Hepatocyte (in vitro differentiated cells): ENCODE results near the gene MAPKAP1. TPM values are rescaled to one million over a fixed set of nuclear protein-coding genes. Genes with fewer than 3 reads are reported as not detected.

Experiments
- DNase-seq: peaks from one replicate; pipeline ENCODE4 v3.0.0-alpha.2; 2016; ENCODE audit warnings: low spot score
- H2AFZ ChIP-seq: fragments of 200-600 bp; sonication (generic); 2 replicates; pipeline ENCODE4 v1.6.0; 2016; ENCODE audit warnings: antibody characterized with exemption, mild to moderate bottlenecking
- H3K27ac ChIP-seq: fragments of 200-600 bp; sonication (generic); 2 replicates; pipeline ENCODE4 v1.5.1; 2016; ENCODE audit warnings: mild to moderate bottlenecking
- H3K27me3 ChIP-seq: fragments of 200-600 bp; sonication (generic); 2 replicates; pipeline ENCODE4 v1.6.1; 2016
- H3K36me3 ChIP-seq: fragments of 200-600 bp; sonication (generic); replicated peaks from 2 replicates; pipeline ENCODE4 v1.5.1; 2016; ENCODE audit warnings: low read depth; ENCODE audit not compliant: insufficient read depth
- H3K4me1 ChIP-seq: fragments of 200-600 bp; sonication (generic); 2 replicates; pipeline ENCODE4 v1.5.1; 2016; ENCODE audit warnings: mild to moderate bottlenecking, moderate library complexity; ENCODE audit not compliant: insufficient read depth
- H3K4me2 ChIP-seq: fragments of 200-600 bp; sonication (generic); 2 replicates; pipeline ENCODE4 v1.6.0; 2016
- H3K4me3 ChIP-seq: fragments of 200-600 bp; sonication (generic); 2 replicates; pipeline ENCODE4 v1.5.1; 2016; ENCODE audit warnings: mild to moderate bottlenecking
- H3K79me2 ChIP-seq: fragments of 200-600 bp; sonication (generic); 2 replicates; pipeline ENCODE4 v1.6.0; 2017; ENCODE audit warnings: mild to moderate bottlenecking
- H3K9me2 ChIP-seq: fragments of 200-600 bp; sonication (generic); replicated peaks from 2 replicates; pipeline ENCODE4 v1.6.0; 2017; ENCODE audit warnings: mild to moderate bottlenecking; ENCODE audit not compliant: insufficient read depth
- H3K9me3 ChIP-seq: fragments of 200-600 bp; sonication (generic); 2 replicates; pipeline ENCODE4 v1.5.1; 2016; ENCODE audit warnings: low read depth, mild to moderate bottlenecking
- H4K20me1 ChIP-seq: fragments of 200-600 bp; sonication (generic); 2 replicates; pipeline ENCODE4 v1.6.0; 2016; ENCODE audit warnings: mild to moderate bottlenecking; ENCODE audit not compliant: insufficient read depth, poor library complexity, severe bottlenecking
- EZH2 ChIP-seq: fragments of 200-600 bp; sonication (generic); IDR thresholded peaks from 2 replicates; pipeline ENCODE4 v1.6.1; 2016; ENCODE audit warnings: antibody characterized with exemption, mild to moderate bottlenecking, borderline replicate concordance
- EZH2phosphoT487 ChIP-seq: fragments of 200-600 bp; sonication (generic); IDR thresholded peaks from one replicate; pipeline ENCODE4 v1.6.1; 2018; ENCODE audit warnings: antibody characterized with exemption, mild to moderate bottlenecking, low read depth, moderate library complexity; ENCODE audit not compliant: unreplicated experiment, severe bottlenecking
- WGBS: methylation state at CpG from one replicate; pipeline ENCODE4 v1.1.6; 2016; ENCODE audit warnings: low lambda C conversion rate; ENCODE audit errors: missing lambda C conversion rate; 5-methylcytosine and 5-hydroxymethylcytosine counted together
- polyA plus RNA-seq: library from polyadenylated mRNA; unstranded; fragments of >200 nt; fragmentation: Nextera tagmentation; extraction: Ambion mirVana; gene quantifications from 2 replicates; pipeline ENCODE4 v1.2.1, GENCODE V29; 2016
- total RNA-seq: library from RNA; depleted of rRNA; stranded (reverse); fragments of >200 nt; gene quantifications from 2 replicates; pipeline ENCODE4 v1.2.3, GENCODE V29; 2014
- TF ChIP-seq, protein P1 (sequence below): fragments of 200-600 bp; sonication (generic); IDR thresholded peaks from 2 replicates; pipeline ENCODE4 v1.5.1; 2016; ENCODE audit warnings: antibody characterized with exemption, mild to moderate bottlenecking; ENCODE audit not compliant: poor library complexity

Gene MAPKAP1
- total and polyA plus RNA-seq, 2 experiments from 2014 or later, result 74.5 to 79.4 TPM

DNA sequence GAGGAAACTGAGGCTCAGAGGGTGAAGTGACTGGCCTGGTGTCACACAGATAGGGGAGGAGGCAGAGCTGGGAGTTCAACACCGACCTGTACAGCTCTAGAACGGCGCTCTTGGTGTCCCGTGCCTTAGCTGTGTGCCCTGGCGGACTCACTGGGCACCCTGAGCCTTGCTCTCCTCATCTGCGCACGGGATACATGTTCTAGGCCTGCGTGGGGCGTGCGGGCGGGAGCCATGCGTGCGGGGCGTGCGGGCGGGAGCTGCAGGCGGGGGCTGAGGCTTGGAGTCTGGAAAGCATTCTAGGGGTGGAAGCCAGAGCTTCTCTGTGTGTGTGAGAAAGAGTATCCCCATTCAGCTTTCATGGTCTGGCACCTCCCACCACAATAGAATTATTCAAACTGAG lies 280.1 kb downstream of the MAPKAP1 start:
- H3K27ac ChIP-seq, result no peak overlapping the region
- no peak overlapping the region for H3K4me3 ChIP-seq
- H3K9me3 ChIP-seq, result no peaks in the 10 kb centered on the region
- H3K27me3 ChIP-seq, result no peaks in the 10 kb centered on the region
- H4K20me1 ChIP-seq, result no peaks in the 10 kb centered on the region
- TF ChIP-seq, protein P1, sequence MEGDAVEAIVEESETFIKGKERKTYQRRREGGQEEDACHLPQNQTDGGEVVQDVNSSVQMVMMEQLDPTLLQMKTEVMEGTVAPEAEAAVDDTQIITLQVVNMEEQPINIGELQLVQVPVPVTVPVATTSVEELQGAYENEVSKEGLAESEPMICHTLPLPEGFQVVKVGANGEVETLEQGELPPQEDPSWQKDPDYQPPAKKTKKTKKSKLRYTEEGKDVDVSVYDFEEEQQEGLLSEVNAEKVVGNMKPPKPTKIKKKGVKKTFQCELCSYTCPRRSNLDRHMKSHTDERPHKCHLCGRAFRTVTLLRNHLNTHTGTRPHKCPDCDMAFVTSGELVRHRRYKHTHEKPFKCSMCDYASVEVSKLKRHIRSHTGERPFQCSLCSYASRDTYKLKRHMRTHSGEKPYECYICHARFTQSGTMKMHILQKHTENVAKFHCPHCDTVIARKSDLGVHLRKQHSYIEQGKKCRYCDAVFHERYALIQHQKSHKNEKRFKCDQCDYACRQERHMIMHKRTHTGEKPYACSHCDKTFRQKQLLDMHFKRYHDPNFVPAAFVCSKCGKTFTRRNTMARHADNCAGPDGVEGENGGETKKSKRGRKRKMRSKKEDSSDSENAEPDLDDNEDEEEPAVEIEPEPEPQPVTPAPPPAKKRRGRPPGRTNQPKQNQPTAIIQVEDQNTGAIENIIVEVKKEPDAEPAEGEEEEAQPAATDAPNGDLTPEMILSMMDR, result no peak
- no peak for TF ChIP-seq EZH2
- TF ChIP-seq EZH2phosphoT487, result no peak
- no peaks in the 10 kb centered on the region for H3K36me3 ChIP-seq
- no peaks in the 10 kb centered on the region for H3K4me1 ChIP-seq
- H3K9me2 ChIP-seq, result no peaks in the 10 kb centered on the region
- no peak overlapping the region for H3K4me2 ChIP-seq
- WGBS, result 98% methylated on average over 14 of the region's 17 CpGs
- no peak for DNase-seq
- H3K79me2 ChIP-seq, result no peaks in the 10 kb centered on the region
- H2AFZ ChIP-seq, result no peak overlapping the region

DNA sequence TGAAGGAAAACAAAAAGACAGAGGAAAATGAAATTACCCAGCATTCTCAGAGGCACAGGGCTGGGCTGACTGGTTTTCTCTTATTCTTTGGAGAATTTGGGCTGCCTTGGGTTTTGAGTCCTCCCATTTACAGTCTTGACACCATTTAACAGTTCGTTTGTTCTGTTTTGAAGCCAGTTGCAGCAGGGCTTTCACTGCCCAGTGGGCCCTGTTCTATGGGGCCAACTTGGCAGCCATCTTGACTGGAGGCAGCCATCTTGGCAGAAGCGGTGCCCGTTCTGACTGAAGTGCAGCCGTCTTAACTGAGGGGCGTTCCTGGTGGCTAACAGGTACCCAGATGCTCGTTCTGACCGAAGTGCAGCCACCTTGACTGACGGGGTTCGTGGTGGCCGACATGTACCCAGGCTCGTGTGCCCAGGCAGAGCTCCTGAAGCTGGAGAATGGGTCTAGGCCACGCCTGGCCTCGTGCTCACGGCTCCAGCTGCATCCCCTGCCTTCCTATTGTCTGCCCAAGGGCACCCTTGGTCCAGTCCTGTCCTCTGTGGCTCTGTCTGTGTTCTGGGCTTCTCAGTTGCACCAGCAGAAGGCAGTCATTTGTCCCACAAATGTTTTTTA lies 281.0 kb downstream of the MAPKAP1 start:
- no peak for DNase-seq
- Histone ChIP-seq H4K20me1 (no peaks in the 10 kb centered on the region), H2AFZ (no peak overlapping the region), H3K4me2 (no peak overlapping the region), H3K4me3 (no peak overlapping the region), H3K9me2 (no peaks in the 10 kb centered on the region), H3K79me2 (no peaks in the 10 kb centered on the region), H3K9me3 (no peaks in the 10 kb centered on the region), H3K27me3 (no peaks in the 10 kb centered on the region), H3K4me1 (no peaks in the 10 kb centered on the region), H3K27ac (no peak overlapping the region), H3K36me3 (no peaks in the 10 kb centered on the region)
- WGBS, result 96% methylated on average over 14 of the region's 14 CpGs
- TF ChIP-seq EZH2 (no peak), EZH2phosphoT487 (no peak)
- TF ChIP-seq, protein P1, result no peak

DNA sequence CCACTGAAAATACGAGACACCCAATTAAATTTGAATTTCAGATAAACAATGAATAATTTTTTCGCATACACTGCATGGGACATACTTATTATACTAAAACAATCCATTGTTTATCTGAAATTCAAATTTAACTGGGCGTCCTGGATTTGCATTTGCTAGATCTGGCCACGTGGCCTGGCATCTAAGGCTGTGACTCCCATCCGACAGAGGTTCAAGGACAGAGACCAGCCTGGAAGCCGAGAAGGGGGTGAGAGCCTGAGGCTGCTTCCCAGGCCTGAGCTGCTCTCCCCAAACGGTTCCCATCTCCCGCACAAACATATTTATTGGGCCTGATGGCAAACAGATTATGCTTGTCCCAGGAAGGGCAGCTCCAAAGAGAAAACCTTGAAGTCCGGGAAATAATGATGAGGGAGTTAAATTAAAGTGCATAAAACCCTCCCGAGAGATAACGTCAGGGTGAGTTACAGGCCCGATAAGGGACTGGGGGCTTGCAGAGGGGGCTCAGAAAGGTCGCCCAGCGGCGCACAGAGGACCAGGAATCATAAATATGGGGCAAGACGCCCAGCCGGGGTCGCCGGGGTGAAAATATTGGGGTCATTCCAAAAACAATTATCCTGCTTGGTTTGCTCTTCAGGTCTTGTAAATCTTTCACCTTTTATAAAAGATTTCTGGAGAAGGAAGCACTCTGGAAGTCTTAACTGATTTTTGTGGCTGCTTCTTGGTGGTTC lies 281.7 kb downstream of the MAPKAP1 start:
- TF ChIP-seq EZH2 (no peak), EZH2phosphoT487 (no peak)
- TF ChIP-seq, protein P1, result no peak
- no peaks in the 10 kb centered on the region for H3K9me3 ChIP-seq
- H2AFZ ChIP-seq, result no peak overlapping the region
- H4K20me1 ChIP-seq, result no peaks in the 10 kb centered on the region
- H3K79me2 ChIP-seq, result no peaks in the 10 kb centered on the region
- no peaks in the 10 kb centered on the region for H3K9me2 ChIP-seq
- DNase-seq, result no peak
- H3K27ac ChIP-seq, result no peak overlapping the region
- H3K4me1 ChIP-seq, result no peaks in the 10 kb centered on the region
- H3K4me3 ChIP-seq, result no peak overlapping the region
- H3K36me3 ChIP-seq, result no peaks in the 10 kb centered on the region
- H3K4me2 ChIP-seq, result no peak overlapping the region
- H3K27me3 ChIP-seq, result no peaks in the 10 kb centered on the region
- 65% methylated on average over 19 of the region's 19 CpGs for WGBS
